G401 (cell line): ENCODE measurements around the gene CNIH4. TPM values are rescaled to one million over a fixed set of nuclear protein-coding genes. Genes with fewer than 3 reads are reported as not detected.
"Not testable (repeated sequence)": the region's sequence is repeated elsewhere in the genome, so short reads cannot be mapped to it uniquely, and the experiment has no call there.

Experiments used
- DNase-seq: peaks from one replicate; pipeline ENCODE4 v3.0.0-alpha.2; 2015; ENCODE audit warnings: low spot score
- in situ Hi-C: cut with HindIII; loops from 2 replicates; pipeline ENCODE4 v1.10.0; 2016; ENCODE audit warnings: low sequenced_read_pairs, mixed read lengths
- total RNA-seq: library from RNA; depleted of rRNA; stranded (reverse); fragments of >200 nt; shearing (Covaris generic); gene quantifications from 2 replicates; pipeline ENCODE4 v1.2.3, GENCODE V29; 2014; rRNA removed

CNIH4 gene
- 110 and 140 TPM in 2 replicates for total RNA-seq

GRCh38 chr1:224356685-224357625, at the start of gene CNIH4:
Gene CNIH4 (plus strand): TSS chr1:224356879. CDS start chr1:224356925, 46 bp downstream.
- DNase-seq: peak; percentile 98
- in situ Hi-C loops: no loop called here

GRCh38 chr1:224308064-224308463, 48.6 kb upstream of the CNIH4 start:
- in situ Hi-C loops: no loop called here
- no peak for DNase-seq

GRCh38 chr1:224311503-224311902, 45.2 kb upstream of the CNIH4 start:
- in situ Hi-C loops, DNase-seq: not testable (repeated sequence)

GRCh38 chr1:224312025-224312424, 44.7 kb upstream of the CNIH4 start:
- DNase-seq: no peak
- in situ Hi-C loops: no loop called here

DNA sequence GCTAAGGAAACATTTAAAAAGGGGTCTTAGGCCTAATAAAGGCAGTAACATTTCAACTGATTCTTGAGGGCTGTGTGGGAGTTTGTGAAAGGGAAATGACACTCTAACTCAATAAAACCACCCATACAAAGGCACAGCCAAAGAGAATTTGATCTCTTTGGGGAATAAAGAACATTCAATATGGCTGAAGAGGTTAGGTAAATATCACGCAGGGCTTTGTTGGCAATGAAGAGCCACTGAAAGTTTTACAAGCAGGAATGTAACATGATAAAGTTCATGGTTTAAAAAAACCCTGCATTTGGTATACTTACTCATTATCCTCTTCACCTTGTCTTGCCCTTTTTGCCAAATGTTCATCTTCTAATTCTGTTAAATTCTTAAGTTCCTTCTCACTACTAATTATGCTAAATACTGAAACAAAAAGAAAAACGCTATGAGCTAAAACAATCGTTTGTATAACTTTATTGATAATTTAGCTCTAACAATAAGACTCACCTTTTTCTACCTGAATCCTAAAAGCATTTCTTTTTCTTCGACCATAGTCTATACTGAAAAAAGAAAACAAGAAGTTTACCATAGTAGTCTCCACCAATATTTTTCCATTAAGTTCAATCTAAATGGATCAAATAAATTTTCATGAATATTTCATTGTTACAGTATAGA, 39.2 kb upstream of the CNIH4 start:
- no peak for DNase-seq
- in situ Hi-C loops: no loop called here

DNA sequence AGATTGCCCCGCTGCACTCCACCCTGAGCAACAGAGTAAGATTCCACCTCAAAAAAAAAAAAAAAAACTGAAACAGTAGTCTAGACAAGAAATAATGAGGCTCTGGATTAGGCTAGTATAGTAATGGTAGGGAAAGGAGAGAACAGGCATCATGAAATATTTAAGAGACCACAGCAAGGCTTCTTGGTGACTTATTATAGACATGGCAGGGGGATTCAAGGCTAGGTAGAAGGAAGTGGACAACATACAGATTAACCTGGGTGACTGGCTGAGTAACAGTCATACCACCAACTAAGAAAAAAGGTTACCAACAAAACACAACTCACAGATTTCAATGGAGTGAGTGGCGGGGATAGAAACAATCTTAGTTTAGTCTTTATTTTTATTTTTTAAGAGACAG, 35.0 kb upstream of the CNIH4 start:
- in situ Hi-C loops: no loop called here
- no peak for DNase-seq

DNA sequence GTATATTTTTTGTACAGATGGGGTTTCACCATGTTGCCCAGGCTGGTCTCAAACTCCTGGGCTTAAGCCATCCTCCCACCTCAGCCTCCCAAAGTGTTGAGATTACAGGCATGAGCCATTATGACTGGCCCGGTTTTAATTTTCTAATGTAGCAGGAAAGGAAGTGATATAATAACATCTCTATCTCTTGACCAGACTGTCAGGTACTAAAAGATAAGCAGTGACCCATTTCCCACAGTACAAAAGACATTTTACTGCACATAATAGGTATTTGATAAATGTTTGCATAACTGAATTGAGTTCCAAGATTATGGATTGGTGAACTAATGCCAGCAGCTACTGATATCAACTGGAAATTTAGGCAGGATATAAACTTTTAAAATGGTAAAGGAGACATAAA, 30.7 kb upstream of the CNIH4 start:
- DNase-seq: no peak
- in situ Hi-C loops: no loop called here

DNA sequence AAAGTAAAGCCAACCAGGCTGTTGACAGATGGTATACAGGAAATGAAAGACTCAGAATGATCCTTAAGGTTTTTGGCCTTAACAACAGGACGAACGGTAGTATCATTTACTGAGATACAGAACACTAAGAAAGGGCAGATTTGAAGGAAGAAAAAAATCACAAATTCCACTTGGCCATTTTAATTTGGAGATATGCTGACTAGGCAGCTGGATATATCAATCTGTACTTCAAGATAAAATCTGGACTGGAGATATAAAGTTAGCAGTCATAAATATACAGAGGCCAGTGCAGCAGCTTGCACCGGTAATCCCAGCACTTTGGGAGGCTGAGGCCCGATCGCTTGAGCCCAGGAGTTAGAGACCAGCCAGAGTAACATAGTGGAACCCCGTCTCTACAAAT, 28.0 kb upstream of the CNIH4 start:
- in situ Hi-C loops: no loop called here
- no peak for DNase-seq

DNA sequence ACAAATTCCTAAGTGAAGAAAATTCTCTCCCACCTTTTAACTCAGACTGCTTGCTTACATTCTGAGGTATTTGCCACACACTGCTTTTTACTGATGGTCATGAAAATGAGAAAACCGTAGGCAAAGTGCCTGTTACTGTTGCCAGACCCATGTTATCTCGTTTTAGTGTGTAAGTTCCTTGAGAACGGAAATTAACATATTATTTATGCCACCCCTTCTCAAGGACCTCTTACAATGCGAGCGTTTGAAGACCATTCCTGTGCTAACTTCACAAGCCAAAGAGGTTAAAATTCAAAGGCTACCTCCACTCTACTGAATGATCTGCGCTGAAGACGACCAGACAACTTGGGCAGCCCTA, 27.2 kb upstream of the CNIH4 start:
- DNase-seq: no peak
- in situ Hi-C loops: no loop called here

- peak; percentile 90 for DNase-seq
- in situ Hi-C loops: no loop called here
These were observed 26.6 kb upstream of the CNIH4 start, which contains the start of gene NVL for GRCh38 chr1:224329842-224330753. Gene NVL (minus strand): TSS chr1:224330172. CDS start chr1:224330127, 45 bp downstream.

- in situ Hi-C loops: no loop called here
- no peak for DNase-seq
These were observed 25.4 kb upstream of the CNIH4 start for GRCh38 chr1:224331326-224331725.

DNA sequence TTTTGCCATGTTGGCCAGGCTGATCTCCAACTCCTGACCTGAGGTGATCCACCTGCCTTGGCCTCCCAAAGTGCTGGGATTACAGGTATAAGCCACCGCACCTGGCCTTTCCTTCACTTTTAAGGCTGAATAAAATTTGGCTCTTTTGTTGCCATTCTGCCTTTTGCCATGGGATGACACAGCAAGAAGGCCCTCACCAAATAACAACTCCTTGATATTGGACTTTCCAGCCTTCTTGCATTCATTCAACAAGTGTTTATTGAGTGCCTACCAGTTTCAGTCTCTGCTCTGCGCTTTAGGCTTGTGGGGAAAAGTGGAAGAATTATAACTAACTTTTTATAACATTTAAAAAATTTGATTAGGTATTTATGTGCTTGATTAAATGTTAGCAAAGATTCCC, 24.9 kb upstream of the CNIH4 start:
- no peak for DNase-seq
- in situ Hi-C loops: no loop called here

DNA sequence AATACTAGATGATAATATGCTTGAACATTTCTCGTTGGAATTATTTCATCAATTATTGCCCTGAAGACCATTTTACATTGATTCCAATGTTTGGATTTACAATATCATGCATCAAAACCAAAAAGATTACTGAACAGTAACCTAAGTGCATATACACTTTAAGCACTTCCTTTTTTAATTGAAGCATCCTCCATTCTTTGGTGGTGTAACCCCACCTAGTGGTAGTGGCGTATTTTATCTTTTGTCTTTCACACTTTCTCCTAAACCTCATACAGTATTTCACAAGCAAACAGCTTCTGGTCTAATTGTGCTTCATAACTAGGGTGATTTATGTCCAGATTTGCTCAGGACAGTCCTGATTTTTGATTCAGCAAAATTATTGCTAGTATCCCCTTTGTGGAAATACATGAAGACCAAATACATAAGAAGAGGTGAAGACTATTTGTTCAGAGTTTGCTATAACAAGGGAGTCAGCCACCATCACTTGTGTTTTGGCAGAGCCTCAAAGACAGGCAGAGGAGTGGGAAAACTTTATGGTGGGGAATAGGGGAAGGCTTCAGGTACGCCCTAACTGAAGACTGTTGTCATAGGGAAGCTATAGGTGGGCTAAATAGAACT, 23.3 kb upstream of the CNIH4 start:
- peak; percentile 71 for DNase-seq
- in situ Hi-C loops: no loop called here

DNA sequence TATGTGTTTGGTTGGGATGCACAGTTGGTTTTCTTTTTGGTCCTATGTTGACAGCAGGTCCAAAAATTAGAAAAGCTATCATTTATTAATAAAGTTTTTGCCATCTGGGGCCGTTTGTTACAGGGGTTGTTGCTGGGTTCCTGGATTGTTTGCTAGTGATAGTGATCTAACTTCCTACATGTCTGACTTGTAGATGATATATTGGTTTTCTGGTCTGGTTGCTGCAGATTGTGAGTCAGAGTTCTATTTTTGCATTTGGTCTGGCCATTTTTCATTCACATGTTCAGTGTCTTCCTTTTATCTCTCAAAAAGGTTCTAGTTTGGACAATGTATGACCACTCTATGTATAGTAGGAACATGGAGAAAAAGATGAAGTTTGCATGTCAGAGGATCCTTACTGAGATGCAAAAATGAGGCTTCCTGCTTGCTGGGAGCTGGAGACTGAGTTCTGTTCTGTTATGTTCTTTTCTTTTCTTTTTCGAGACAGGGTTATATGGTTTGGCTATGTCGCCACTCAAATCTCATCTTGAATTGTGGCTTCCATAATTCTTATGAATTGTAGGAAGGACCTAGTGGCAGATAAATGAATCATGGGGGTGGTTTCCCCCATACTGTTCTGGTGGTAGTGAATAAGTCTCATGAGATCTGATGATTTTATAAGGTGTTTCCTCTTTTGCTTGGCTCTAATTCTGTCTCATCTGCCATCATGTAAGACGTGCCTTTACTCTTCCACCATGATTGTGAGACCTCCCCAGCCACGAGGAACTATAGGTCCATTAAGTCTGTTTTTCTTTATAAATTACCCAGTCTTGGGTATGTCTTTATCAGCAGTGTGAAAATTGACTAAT, 22.5 kb upstream of the CNIH4 start:
- in situ Hi-C loops: no loop called here
- DNase-seq: no peak

GRCh38 chr1:224338150-224338838, 18.4 kb upstream of the CNIH4 start:
- in situ Hi-C loops: no loop called here
- no peak for DNase-seq

- in situ Hi-C loops: no loop called here
- DNase-seq: no peak
These were observed 17.1 kb upstream of the CNIH4 start for GRCh38 chr1:224339442-224340033.
